Measurements from ENCODE around the gene RNF126. TPM values are rescaled to one million over a fixed set of nuclear protein-coding genes. Genes with fewer than 3 reads are reported as not detected.

The RNF126 gene
- total RNA-seq, 4 donors from 2014 or later, result 40.1 to 87.7 (median 47.7) TPM

GRCh38 chr19:653425-653824, 9.6 kb downstream of the RNF126 start:
- TF ChIP-seq CTCF (IDR thresholded peaks at IDR 0.05), result no peak
- ATAC-seq (ENCODE audit: low FRiP score) (no peak), DNase-seq (ENCODE audit: low spot score) (no peak)

GRCh38 chr19:652467-653389, 10.3 kb downstream of the RNF126 start:
- no peak for TF ChIP-seq CTCF (IDR thresholded peaks at IDR 0.05)
- ATAC-seq (ENCODE audit: low FRiP score) (no peak), DNase-seq (ENCODE audit: low spot score) (no peak)

GRCh38 chr19:651991-652390, 11.0 kb downstream of the RNF126 start:
- ATAC-seq (ENCODE audit: low FRiP score) (no peak), DNase-seq (ENCODE audit: low spot score) (no peak)
- no peak for TF ChIP-seq CTCF (IDR thresholded peaks at IDR 0.05)

GRCh38 chr19:651114-651818, 11.7 kb downstream of the RNF126 start:
- DNase-seq (ENCODE audit: low spot score) (no peak), ATAC-seq (ENCODE audit: low FRiP score) (no peak)
- TF ChIP-seq CTCF (IDR thresholded peaks at IDR 0.05), result no peak

GRCh38 chr19:650121-650520, 12.9 kb downstream of the RNF126 start:
- TF ChIP-seq CTCF (IDR thresholded peaks at IDR 0.05), result no peak
- DNase-seq (ENCODE audit: low spot score) (no peak), ATAC-seq (ENCODE audit: low FRiP score) (no peak)

- TF ChIP-seq CTCF (IDR thresholded peaks at IDR 0.05), result no peak
- no peak for DNase-seq (ENCODE audit: low spot score)
- ATAC-seq (ENCODE audit: low FRiP score), result no peak
These were observed 13.9 kb downstream of the RNF126 start for GRCh38 chr19:648904-649801.
